Stimulated activated CD4-positive, alpha-beta T cell treated with anti-CD3 and anti-CD28 coated beads, Interleukin-4, amount 100 ng/mL, for 4 hours (primary cell): Measurements from ENCODE around the gene OTOGL.
"Not testable (repeated sequence)": the region's sequence is repeated elsewhere in the genome, so short reads cannot be mapped to it uniquely, and the experiment has no call there.

Experiments
- DNase-seq, 2 experiments: peaks; one replicate each; pipeline ENCODE4 v3.0.0-alpha.2; 2020

The OTOGL gene

DNA sequence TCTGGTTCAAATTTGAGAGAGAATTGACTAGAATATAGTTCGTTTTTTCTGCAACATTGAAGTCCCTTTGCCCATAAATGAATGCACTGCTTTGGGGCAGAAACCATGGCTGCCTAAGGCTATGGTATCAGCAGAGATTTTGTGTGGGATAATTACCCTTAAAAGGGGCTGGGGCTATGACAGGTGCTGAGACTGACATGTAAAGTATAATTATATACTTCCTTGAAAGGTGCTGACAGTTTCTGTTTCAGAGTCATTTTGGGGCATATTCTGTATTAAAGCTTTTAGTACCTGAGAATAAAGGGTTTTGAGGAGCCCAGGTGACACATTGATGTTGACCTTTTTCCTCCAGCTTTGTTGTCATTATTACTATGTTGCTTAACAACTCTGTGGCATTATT, 194.4 kb downstream of the OTOGL start:
- no peak for DNase-seq

DNA sequence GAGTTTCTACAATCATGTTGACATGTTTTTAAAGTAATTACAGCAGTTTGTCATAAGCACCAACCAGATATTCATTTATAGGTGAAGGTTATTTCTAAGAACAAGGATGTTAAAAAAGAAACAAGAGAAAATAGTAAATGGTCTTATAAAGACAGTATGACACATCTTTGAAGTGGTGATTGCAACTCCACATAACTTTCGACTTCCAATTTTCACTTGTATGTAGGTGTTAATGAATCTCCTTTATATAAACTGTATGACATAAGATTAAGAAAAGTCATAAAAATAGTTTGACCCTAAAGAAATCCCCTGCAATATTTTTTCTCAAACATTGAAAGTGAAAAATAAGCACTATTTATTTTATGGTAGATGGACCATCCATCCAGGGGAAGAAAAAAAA, 199.9 kb downstream of the OTOGL start:
- DNase-seq: no peak

DNA sequence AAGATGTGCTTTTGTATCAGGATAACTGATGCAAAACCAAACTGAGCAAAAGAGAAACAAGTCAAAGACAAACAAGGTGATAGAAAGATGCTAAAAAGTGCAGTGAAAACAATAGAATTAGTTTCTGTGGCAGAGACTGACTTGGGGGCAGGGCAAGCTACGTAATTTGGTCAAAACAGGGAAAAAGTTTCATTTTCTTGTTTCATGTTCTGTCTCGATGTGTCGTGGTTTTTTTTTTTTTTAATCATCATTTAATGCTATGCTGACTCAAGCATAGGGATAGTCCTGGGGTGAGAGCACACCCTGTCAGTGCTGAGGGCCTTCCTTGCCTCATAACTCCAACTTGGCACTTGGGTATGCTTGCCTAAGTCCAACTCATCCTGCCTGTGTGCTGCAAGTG, 200.6 kb downstream of the OTOGL start:
- no peak for DNase-seq

DNA sequence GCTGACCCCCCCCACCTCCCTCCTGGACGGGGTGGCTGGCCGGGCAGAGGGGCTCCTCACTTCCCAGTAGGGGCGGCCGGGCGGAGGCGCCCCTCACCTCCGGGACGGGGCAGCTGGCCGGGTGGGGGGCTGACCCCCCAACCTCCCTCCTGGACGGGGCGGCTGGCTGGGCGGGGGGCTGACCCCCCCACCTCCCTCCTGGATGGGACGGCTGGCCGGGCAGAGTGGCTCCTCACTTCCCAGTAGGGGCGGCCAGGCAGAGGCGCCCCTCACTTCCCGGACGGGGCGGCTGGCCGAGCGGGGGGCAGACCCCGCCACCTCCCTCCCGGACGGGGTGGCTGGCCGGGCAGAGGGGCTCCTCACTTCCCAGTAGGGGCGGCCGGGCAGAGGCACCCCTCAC, 208.1 kb downstream of the OTOGL start:
- DNase-seq: not testable (repeated sequence)

DNA sequence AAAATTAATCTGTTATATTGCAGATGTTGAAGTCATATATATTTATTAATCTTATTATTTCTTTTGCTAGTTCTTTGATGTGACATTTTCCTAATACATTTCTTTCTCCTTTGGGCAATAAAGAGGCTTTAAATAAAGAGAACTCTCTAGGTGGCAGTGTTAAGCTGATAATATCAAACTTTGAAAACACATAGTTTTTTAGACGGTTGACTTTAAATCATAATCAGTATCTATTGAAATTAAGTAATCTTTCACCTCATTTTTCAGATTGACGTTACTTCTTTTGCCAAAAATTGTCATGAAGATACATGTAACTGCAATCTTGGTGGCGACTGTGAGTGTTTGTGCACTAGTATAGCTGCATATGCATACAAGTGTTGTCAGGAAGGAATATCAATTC, 213.9 kb downstream of the OTOGL start:
- no peak for DNase-seq

DNA sequence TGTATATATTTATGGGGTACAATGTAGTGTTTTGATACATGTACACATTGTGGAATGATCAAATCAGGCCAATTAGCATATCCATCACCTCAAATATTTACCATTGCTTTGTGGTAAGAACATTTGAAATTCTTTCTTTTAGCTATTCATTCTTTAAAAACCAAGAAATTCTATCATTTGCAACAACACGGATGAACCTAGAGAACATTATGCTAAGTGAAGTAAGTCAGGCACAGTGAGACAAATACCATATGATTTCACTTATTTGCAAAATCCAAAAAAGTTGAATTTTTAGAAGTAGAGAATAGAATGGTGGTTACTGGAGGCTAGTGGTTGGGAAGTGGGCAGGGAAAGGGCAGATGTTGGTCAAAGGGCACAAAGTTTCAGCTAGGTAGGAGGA, 215.4 kb downstream of the OTOGL start:
- no peak for DNase-seq

DNA sequence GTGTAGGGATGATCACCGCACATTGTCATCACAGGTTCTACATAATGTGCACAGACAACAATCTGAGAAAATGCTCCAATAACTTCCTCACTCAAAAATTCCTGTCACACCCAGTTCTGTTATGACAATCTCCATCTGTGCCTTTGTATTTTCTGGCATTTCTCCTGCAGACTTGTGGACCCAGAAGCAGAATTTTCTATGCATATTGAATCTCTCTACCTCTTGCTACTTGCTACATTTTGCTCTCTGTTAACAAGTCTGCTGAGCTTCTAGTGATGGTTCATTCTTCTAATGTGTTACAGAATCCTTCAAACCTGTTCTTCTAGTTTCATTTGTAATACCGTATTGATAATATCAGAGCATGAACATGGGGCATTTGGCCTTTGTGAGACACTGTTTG, 216.9 kb downstream of the OTOGL start:
- DNase-seq: no peak

DNA sequence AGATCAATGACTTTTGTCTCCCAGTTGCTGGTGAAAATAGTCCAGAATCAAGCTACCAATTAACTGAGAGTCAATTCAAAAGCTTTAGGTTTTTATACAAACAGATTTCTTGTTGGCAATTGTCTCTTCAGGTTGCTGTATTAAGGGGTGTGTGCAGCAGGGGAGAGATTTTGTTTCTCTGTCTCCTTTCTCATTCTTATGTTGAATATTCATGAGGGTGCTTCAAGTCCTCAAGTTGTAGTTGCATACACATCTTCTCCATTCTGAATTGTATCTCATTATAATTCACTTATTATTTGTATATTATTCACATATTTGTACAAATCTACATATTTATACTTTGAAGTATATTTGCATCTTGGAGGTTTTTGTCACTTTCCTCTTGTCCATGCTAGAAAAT, 218.0 kb downstream of the OTOGL start:
- no peak for DNase-seq

DNA sequence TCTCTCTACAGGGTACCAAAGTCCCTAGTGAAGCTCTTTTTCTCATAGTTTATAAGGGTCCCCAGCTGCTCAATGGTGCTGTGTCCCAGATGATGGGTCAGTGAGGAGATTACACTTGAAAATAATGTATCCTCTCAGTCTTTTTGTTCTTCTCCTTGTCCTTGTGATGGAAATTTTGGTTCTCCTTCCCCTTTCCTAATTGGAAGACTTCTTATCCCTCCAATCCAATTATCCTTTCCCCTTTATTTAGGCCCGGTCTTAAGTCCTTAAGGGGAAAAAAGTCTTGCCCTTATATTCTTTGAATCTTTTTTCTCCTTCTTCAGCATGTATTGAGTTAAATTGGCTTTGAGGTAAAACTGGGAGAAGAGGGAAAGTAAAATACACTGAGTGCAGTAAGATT, 218.6 kb downstream of the OTOGL start:
- no peak for DNase-seq

DNA sequence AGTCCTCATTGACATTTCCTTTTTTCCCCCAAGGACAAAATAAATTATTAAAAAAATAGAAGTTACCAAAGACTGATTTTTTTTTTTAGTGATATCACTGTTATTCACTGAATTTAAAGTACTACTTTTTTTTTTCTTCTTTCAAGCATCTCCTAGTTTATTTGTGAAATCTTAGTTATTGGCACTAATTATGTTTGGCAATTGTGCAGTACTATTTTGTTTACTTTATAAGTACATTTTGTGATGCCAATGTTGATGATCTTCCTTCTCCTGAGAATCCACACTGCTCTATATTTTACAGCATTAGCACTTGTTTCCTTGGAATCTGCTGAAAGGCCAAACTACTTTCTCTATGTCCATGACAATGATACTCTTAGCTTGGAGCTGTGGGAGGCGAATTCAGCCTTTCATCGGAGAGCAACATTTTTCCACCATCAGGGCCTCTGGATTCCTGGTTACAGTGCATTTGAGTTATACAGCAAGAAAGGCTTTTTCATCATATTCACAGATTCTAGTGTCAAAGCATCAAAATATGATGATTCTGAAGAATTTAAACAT, 220.9 kb downstream of the OTOGL start:
- DNase-seq: no peak

DNA sequence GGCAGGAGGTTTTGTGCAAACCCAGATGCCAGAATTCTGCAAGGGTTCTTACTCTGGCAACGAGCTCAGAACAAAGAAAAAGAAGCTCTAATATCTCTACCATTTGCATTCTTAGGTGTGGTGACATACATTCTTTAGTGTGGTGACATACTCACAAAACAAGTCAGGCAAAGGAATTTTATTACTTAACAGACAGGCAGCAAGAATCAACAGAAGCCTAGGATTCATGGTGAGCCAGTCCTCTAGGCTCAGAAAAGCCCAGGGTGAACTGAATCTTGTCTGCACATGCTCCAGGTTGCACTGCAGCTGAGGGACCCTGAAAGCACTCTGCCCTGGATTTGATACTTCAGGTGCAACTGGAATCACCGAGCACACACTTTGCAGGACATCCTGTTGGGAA, 222.3 kb downstream of the OTOGL start:
- DNase-seq: no peak

DNA sequence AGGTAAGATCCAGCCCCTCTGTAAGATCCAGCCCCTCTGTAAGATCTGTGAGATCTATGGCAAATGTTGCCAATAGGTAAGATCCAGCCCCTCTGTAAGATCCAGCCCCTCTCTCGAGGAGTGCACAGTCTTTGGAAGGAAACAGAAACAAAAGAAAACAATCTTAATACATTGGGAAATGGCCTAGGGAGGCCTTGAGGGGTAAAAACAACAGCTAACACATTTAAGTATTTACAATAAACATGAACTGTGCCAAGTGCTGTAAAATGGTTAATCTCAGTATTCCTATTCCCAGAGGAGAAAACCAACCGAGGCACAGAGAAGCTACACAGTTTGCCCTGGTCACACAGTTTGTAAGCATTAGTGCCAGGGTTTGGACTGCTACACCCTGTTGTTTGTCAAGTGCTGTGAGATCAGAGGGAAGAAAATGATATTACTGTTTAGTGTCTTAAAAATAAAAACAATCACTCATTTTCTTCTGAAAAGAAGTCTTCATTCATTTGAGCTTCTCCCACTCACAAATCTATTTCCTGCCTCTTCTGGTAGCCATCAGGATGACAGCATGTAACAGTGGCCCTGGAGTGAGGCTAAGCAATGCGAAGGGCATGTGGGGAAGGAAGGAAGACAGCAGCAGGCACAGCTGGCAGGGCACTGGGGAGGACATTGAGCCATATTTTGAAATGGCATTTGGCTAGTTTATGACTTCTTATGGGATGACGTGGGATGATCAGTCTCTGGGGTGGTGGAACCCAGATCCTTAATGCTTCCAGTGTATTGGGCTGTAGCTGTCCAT, 226.0 kb downstream of the OTOGL start:
- no peak for DNase-seq

DNA sequence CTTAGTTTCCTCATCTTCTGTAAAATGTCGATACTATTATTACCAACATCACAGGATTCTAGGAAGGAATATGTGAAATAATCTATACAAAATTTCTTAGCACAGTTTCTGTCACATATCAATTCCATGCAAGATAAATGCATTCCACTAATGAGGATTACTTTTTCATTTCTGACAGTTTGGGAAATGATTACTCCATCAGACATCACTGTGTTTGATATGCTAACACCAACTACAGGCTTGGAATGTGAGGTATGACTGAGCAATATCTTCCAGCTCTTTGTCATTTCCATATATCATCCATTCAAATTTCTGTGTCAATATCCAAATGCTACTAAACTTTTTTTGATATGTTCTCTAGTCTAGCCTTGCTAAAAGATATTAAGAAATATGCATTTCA, 233.5 kb downstream of the OTOGL start:
- no peak for DNase-seq

DNA sequence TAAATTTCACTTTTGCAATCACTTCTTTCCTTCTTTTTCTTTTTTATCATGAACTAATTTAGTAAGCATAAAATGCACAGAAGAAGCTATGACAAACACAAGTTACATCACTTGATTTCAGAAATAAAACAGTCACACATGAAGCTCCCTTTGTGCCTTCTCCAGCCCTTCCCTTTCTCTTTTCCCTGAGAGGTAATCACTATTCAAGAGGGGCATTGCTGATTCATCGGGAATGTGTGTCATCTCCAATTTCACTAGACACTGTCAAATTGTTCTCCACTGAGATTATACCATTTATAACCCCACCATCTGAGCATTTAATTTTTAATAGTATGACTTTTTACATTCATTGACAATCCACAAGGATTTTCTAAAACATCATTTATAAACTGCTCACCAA, 253.1 kb downstream of the OTOGL start:
- no peak for DNase-seq

DNA sequence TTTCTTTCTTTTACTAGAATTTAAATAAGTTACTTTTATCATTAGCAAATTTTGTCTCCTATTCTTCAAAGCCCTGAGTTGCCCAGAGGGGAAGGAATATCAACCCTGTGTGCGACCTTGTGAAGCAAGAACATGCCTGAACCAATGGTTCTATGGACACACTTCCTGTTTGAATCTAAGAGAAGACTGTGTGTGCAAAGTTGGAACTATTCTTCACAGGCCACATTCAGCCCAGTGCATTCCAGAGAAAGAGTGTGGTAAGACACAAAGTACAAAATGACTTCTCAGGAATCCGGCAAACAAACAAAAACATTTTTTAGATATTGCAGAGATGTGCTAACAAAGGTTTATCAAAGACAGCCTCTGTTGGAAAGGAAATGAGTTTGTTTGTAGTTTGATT, 253.9 kb downstream of the OTOGL start:
- DNase-seq: no peak

DNA sequence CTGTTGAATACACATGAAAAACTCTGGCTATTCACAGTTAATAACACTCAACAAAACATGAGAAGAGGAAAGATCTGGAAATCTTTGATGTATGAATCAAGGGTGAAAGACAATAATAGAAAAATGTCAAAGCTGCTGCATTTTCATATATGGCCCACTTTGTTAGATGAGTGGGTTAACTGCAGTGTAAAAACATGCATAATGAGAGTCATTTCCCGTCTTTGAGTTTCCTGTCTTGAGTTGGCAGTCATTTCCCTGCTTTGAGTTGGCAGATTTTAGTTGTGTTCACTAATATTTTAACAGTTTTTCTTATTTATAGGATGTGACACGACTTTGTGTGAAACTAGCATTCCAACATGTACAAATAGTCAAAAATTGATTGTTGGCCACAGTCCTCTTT, 256.8 kb downstream of the OTOGL start:
- no peak for DNase-seq

DNA sequence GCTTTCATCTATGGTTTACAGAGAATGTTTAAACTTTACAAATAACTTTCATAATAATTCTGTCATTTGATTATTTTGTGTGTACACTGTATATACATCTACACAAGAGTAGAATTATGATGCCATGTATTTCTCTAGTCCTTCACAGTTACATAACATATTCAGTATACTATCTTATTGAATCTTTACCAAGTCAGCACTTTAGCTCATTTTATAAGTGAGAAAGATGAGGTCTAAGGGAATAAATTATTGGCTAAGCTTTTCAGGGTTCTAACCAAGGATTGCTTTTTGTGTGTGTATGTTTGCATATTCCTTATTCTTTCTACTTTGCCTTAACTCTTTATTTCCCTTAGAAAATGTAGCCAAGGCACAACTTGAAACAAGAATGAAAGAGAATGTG, 260.4 kb downstream of the OTOGL start:
- DNase-seq: no peak

DNA sequence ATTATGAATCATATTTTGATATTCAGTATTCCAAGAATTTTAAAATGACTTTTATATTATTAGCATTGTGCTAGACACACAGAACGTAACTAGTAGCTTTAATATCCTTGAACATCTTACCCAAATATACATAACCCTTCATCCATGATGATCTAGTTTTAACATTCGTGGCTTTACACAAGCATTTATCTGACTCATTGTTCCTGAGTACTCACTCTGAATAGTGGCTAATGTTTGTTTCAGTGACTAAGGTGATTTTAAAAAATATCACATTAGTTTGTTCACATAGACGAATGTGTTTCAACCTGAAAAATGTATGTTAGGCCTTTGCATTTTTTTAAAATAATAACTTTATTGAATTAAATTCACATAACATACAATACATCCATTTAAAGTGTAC, 264.7 kb downstream of the OTOGL start:
- DNase-seq: no peak

DNA sequence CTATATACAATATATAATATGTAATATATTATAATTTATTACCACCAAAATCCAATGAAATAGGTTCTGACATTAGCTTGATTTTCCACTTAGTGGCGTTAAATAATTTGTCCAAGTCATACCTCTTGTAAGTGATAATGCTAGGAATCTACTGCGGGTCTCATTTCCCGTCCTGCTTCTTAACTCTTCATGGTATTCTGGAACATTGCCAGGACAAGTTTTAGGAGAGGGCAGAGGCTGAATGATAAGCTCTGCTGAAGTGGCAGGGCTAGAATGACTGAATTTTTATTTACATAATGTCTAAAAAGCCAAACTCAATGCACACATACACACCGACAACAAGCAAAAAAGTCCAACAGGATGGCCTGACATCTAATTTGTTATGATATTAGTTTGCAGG, 274.3 kb downstream of the OTOGL start:
- DNase-seq: no peak

DNA sequence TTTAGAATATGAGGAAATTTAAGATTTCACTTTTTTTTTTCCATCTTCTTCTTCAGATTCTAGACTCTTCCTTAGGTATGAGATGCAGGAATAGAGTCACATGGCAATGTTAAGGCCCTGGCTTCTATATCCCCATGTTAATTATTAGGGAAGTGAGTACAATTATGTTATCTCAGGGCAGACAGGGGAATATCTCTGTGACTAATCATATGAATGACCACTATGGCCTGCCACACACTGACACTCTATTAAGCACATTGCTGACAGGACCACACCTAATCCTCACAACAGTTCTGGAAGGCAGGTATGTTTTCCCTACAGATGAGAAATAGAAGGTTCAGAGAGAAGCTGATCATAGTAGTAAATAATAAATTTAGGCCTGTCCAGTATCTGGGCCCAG, 275.3 kb downstream of the OTOGL start:
- DNase-seq: no peak

DNA sequence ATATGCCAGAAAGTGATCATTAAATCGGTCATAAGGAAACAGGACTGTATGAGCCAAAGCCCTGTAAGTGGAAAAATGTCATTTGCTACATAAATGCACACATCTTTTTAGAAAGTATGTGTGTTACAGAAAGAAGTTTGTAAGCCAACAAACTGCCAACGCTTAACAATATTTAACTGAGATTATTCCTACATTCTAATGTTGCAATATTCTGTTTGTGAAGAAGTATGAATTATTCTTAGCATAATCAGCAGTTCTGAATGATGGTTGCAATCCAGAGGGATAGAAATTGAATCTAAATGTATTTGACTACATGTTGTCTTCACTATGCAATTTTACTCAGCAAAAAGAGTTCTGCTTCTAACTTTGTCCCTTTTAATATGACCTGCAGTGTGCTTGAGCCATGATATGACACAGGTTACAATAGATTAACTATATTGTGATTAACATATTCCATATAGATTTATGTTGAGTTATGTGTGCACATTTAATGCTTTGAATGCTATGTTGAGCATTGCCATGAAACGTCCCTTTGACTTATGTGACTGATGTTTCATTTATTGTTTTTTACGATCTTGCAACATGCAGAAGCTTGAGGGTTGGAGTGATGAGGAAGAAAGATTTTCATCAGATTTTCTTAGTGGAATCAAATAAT, 277.9 kb downstream of the OTOGL start:
- DNase-seq: no peak

DNA sequence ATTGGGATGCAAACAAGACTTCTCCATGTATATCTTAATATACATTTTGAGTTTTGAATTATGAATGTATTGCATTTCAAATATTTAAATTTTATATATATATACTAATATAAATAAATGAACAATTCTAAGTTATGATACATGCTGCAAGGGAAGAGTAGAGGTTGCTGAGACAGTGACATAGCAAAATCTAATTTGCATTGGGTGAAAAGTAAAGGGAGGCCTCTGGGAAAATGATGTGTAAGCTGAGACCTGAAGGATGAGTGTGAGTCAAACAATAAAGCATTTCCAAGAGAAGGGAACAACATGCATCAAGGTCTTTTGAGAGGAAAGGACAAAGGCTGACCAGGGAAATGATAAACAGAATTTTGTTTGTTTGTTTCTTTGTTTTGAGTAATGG, 281.8 kb downstream of the OTOGL start:
- no peak for DNase-seq

DNA sequence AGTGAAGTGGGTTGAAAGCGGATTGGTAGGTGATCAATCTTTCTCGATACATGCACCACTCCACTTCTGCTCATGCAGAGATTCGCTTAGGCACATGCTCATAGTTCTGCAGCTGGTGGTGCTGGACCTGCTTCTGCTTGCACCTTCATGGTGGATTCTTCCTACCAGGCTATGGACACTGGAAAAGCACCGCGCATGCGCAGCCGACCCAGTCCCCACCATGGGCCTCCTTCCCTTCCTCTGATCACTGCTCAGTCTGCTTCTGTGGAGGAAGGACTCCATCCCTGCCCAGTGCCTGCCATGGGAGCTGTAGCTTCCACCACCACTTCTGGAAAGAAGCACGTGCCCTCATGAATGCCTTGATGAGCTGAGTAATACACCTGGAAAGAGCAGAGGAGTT, 282.9 kb downstream of the OTOGL start:
- DNase-seq: no peak

DNA sequence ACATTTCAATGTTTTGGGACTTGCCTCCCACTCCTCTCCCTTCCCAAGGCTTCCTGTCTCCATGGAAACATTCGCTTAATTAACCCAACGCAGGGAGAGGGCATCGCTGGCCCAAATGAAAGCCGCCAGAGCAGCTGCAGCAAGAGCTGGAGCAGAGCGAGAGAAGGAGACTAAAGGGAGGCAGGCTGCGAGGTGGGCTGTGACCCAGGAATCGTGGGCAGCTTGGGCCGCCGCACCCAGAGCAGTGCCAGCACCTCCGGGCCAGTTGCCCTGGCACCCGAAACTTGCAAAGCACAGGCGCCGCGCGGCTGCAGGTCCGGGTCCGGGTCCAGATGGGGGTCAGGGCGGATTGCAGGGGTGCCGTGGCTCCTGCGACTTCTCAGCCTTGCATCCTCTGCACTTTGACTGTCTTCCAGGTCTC, 301.2 kb downstream of the OTOGL start:
- no peak for DNase-seq

DNA sequence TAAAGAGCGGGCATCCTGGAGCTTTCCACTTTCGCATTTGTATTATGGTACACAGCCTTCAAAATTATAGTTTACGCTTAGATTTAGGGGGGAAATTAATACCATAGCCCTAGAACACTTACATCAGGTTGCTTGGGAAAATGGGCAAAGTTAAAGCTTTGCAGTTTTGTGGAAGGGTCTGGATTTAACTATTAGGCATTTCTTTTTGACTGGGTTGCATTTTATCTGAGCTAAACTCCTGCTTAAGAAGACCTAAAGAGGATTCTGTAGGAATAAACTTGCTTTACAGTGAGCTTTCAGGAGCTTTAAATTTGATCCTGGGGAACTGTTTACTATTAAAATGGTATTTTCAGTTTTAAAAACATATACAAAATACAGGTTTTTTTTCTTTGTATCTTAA, 301.9 kb downstream of the OTOGL start:
- DNase-seq: no peak
